ENCODE data around the gene ITGAD.

ITGAD gene

GRCh38 chr16:31427441-31428278, 34.5 kb downstream of the ITGAD start:
- Histone ChIP-seq H3K4me3 (ENCODE audit: low read length) (no peak overlapping the region), H3K9ac (ENCODE audit: low read length) (no peak overlapping the region), H3K36me3 (replicated peaks; ENCODE audit: low read depth, low read length) (no peaks in the 10 kb centered on the region), H3K4me2 (ENCODE audit: low read length) (no peak overlapping the region), H3K27ac (ENCODE audit: low read length) (no peak overlapping the region), H3K9me3 (ENCODE audit: insufficient read depth, low read length) (no peaks in the 10 kb centered on the region), H3K4me1 (ENCODE audit: low read length) (no peaks in the 10 kb centered on the region), H4K20me1 (ENCODE audit: insufficient read depth, low read length) (no peaks in the 10 kb centered on the region), H3K79me2 (ENCODE audit: low read length) (no peaks in the 10 kb centered on the region), H2AFZ (ENCODE audit: low read depth, low read length) (no peak overlapping the region), H3K27me3 (ENCODE audit: low read depth, low read length) (0 out of 2 replicates have a peak, but pooled peaks cover 4% of the 10 kb centered on the region)
- no peak for TF ChIP-seq CTCF (IDR thresholded peaks at IDR 0.05; ENCODE audit: low read depth, low read length)
- no peak for TF ChIP-seq EZH2phosphoT487 (IDR thresholded peaks at IDR 0.05; ENCODE audit: low read depth)

GRCh38 chr16:31428279-31428597, 35.1 kb downstream of the ITGAD start, which contains the start of gene COX6A2:
Gene COX6A2 (minus strand): TSS chr16:31428360. CDS start chr16:31428325, 35 bp downstream.
- H3K9ac ChIP-seq (ENCODE audit: low read length): no peak within 1 kb of the TSS
- H3K4me2 ChIP-seq (ENCODE audit: low read length): no peak within 1 kb of the TSS

GRCh38 chr16:31428638-31429247, 35.6 kb downstream of the ITGAD start:
- TF ChIP-seq CTCF (IDR thresholded peaks at IDR 0.05; ENCODE audit: low read depth, low read length): no peak
- no peak for TF ChIP-seq EZH2phosphoT487 (IDR thresholded peaks at IDR 0.05; ENCODE audit: low read depth)
- no peak overlapping the region for H3K4me2 ChIP-seq (ENCODE audit: low read length)
- no peak overlapping the region for H3K27ac ChIP-seq (ENCODE audit: low read length)
- H3K9ac ChIP-seq (ENCODE audit: low read length): no peak overlapping the region
- H2AFZ ChIP-seq (ENCODE audit: low read depth, low read length): no peak overlapping the region
- H3K9me3 ChIP-seq (ENCODE audit: insufficient read depth, low read length): no peaks in the 10 kb centered on the region
- H3K36me3 ChIP-seq (replicated peaks; ENCODE audit: low read depth, low read length): no peaks in the 10 kb centered on the region
- H3K4me3 ChIP-seq (ENCODE audit: low read length): no peak overlapping the region
- H3K79me2 ChIP-seq (ENCODE audit: low read length): no peaks in the 10 kb centered on the region
- H3K4me1 ChIP-seq (ENCODE audit: low read length): no peaks in the 10 kb centered on the region
- no peaks in the 10 kb centered on the region for H4K20me1 ChIP-seq (ENCODE audit: insufficient read depth, low read length)
- no peaks in the 10 kb centered on the region for H3K27me3 ChIP-seq (ENCODE audit: low read depth, low read length)

More at GRCh38 chr16:31428279-31428597, 35.1 kb downstream of the ITGAD start, which contains the start of gene COX6A2:
- no peaks in the 10 kb centered on the region for H3K36me3 ChIP-seq (replicated peaks; ENCODE audit: low read depth, low read length)
- no peaks in the 10 kb centered on the region for H3K27me3 ChIP-seq (ENCODE audit: low read depth, low read length)
- no peaks in the 10 kb centered on the region for H3K4me1 ChIP-seq (ENCODE audit: low read length)
- no peak within 1 kb of the TSS for H3K27ac ChIP-seq (ENCODE audit: low read length)
- no peak for TF ChIP-seq EZH2phosphoT487 (IDR thresholded peaks at IDR 0.05; ENCODE audit: low read depth)
- no peak for TF ChIP-seq CTCF (IDR thresholded peaks at IDR 0.05; ENCODE audit: low read depth, low read length)
- H3K79me2 ChIP-seq (ENCODE audit: low read length): no peaks in the 10 kb centered on the region
- no peak within 1 kb of the TSS for H2AFZ ChIP-seq (ENCODE audit: low read depth, low read length)
- H3K4me3 ChIP-seq (ENCODE audit: low read length): no peak within 1 kb of the TSS
- no peaks in the 10 kb centered on the region for H4K20me1 ChIP-seq (ENCODE audit: insufficient read depth, low read length)
- no peaks in the 10 kb centered on the region for H3K9me3 ChIP-seq (ENCODE audit: insufficient read depth, low read length)

GRCh38 chr16:31429314-31429713, 36.2 kb downstream of the ITGAD start:
- H3K9ac ChIP-seq (ENCODE audit: low read length): no peak overlapping the region
- H4K20me1 ChIP-seq (ENCODE audit: insufficient read depth, low read length): no peaks in the 10 kb centered on the region
- no peaks in the 10 kb centered on the region for H3K4me1 ChIP-seq (ENCODE audit: low read length)
- no peak overlapping the region for H3K4me2 ChIP-seq (ENCODE audit: low read length)
- no peak overlapping the region for H3K4me3 ChIP-seq (ENCODE audit: low read length)
- H3K79me2 ChIP-seq (ENCODE audit: low read length): no peaks in the 10 kb centered on the region
- no peak overlapping the region for H3K27ac ChIP-seq (ENCODE audit: low read length)
- TF ChIP-seq CTCF (IDR thresholded peaks at IDR 0.05; ENCODE audit: low read depth, low read length): no peak
- no peak for TF ChIP-seq EZH2phosphoT487 (IDR thresholded peaks at IDR 0.05; ENCODE audit: low read depth)
- no peaks in the 10 kb centered on the region for H3K36me3 ChIP-seq (replicated peaks; ENCODE audit: low read depth, low read length)
- no peak overlapping the region for H2AFZ ChIP-seq (ENCODE audit: low read depth, low read length)
- H3K27me3 ChIP-seq (ENCODE audit: low read depth, low read length): no peaks in the 10 kb centered on the region
- H3K9me3 ChIP-seq (ENCODE audit: insufficient read depth, low read length): no peaks in the 10 kb centered on the region

Data from OCI-LY3 (cell line).